MM.1S (cell line): ENCODE data around the gene SLC1A7.

Experiments used
- DNase-seq: peaks from one replicate; pipeline ENCODE4 v3.0.0-alpha.2; 2015
- H2AFZ ChIP-seq: fragments of 300-600 bp; sonication (generic); 2 replicates; pipeline ENCODE4 v1.6.0; 2016; ENCODE audit warnings: antibody characterized with exemption, low read length
- H3F3A ChIP-seq: fragments of 300-600 bp; sonication (generic); 2 replicates; pipeline ENCODE4 v1.6.1; 2016; ENCODE audit warnings: mild to moderate bottlenecking, antibody characterized with exemption, low read length, moderate library complexity, mixed read lengths; ENCODE audit not compliant: insufficient read depth
- H3K27ac ChIP-seq: fragments of 300-600 bp; sonication (generic); 2 replicates; pipeline ENCODE4 v1.5.1; 2016; ENCODE audit warnings: mild to moderate bottlenecking, low read length
- H3K27me3 ChIP-seq: fragments of 300-600 bp; sonication (generic); replicated peaks from 2 replicates; pipeline ENCODE4 v1.6.0; 2016; ENCODE audit warnings: low read length; ENCODE audit not compliant: insufficient read depth
- H3K36me3 ChIP-seq: fragments of 300-600 bp; sonication (generic); replicated peaks from 2 replicates; pipeline ENCODE4 v1.6.1; 2016; ENCODE audit warnings: mild to moderate bottlenecking, low read length, mixed read lengths; ENCODE audit not compliant: insufficient read depth
- H3K4me1 ChIP-seq: fragments of 300-600 bp; sonication (generic); 2 replicates; pipeline ENCODE4 v1.6.1; 2016; ENCODE audit warnings: low read length, mixed read lengths
- H3K4me2 ChIP-seq: fragments of 300-600 bp; sonication (generic); 2 replicates; pipeline ENCODE4 v1.6.0; 2016; ENCODE audit warnings: low read depth, low read length
- H3K4me3 ChIP-seq: fragments of 300-600 bp; sonication (generic); 2 replicates; pipeline ENCODE4 v1.5.1; 2016; ENCODE audit warnings: low read length, mixed read lengths
- H3K79me2 ChIP-seq: fragments of 300-600 bp; sonication (generic); 2 replicates; pipeline ENCODE4 v1.6.1; 2016; ENCODE audit warnings: mixed run types, low read length, mixed read lengths
- H3K9ac ChIP-seq: fragments of 300-600 bp; sonication (generic); 2 replicates; pipeline ENCODE4 v1.6.1; 2016; ENCODE audit warnings: low read length, mixed read lengths
- H3K9me2 ChIP-seq: fragments of 300-600 bp; sonication (generic); replicated peaks from 2 replicates; pipeline ENCODE4 v1.6.1; 2016; ENCODE audit warnings: mild to moderate bottlenecking, low read length, mixed read lengths; ENCODE audit not compliant: insufficient read depth
- H3K9me3 ChIP-seq: fragments of 300-600 bp; sonication (generic); replicated peaks from 2 replicates; pipeline ENCODE4 v1.6.1; 2016; ENCODE audit warnings: mild to moderate bottlenecking, low read length, mixed read lengths; ENCODE audit not compliant: insufficient read depth
- H4K20me1 ChIP-seq: fragments of 300-600 bp; sonication (generic); 2 replicates; pipeline ENCODE4 v1.6.1; 2016; ENCODE audit warnings: mild to moderate bottlenecking, low read length, moderate library complexity, mixed read lengths; ENCODE audit not compliant: insufficient read depth
- CTCF ChIP-seq: fragments of 300-600 bp; sonication (generic); IDR thresholded peaks from 2 replicates; pipeline ENCODE4 v1.5.1; 2016; ENCODE audit warnings: antibody characterized with exemption, low read length, mixed read lengths
- EZH2 ChIP-seq: fragments of 300-600 bp; sonication (generic); optimal IDR thresholded peaks from 2 replicates; pipeline ENCODE3; 2017; ENCODE audit warnings: low read depth, mild to moderate bottlenecking, antibody characterized with exemption, low read length, mixed read lengths
- EZH2phosphoT487 ChIP-seq: fragments of 300-600 bp; sonication (generic); IDR thresholded peaks from 2 replicates; pipeline ENCODE4 v1.6.1; 2018; ENCODE audit warnings: antibody characterized with exemption, low read length

SLC1A7 gene

GRCh38 chr1:53122961-53123413 lies 19.5 kb downstream of the SLC1A7 start:
- no peaks in the 10 kb centered on the region for H3F3A ChIP-seq
- no peaks in the 10 kb centered on the region for H3K79me2 ChIP-seq
- no peaks in the 10 kb centered on the region for H3K9me2 ChIP-seq
- no peak overlapping the region for H3K9ac ChIP-seq
- H3K4me3 ChIP-seq, result no peak overlapping the region
- no peaks in the 10 kb centered on the region for H3K27me3 ChIP-seq
- H3K4me1 ChIP-seq, result no peaks in the 10 kb centered on the region
- TF ChIP-seq EZH2phosphoT487 (no peak), CTCF (no peak)
- no peak for DNase-seq
- H3K27ac ChIP-seq, result no peak overlapping the region
- no peak overlapping the region for H2AFZ ChIP-seq
- no peaks in the 10 kb centered on the region for H4K20me1 ChIP-seq
- H3K9me3 ChIP-seq, result no peaks in the 10 kb centered on the region
- no peak overlapping the region for H3K4me2 ChIP-seq
- no peaks in the 10 kb centered on the region for H3K36me3 ChIP-seq

GRCh38 chr1:53122201-53122885 lies 20.1 kb downstream of the SLC1A7 start:
- Histone ChIP-seq H2AFZ (no peak overlapping the region), H3K27me3 (no peaks in the 10 kb centered on the region), H3K79me2 (no peaks in the 10 kb centered on the region), H3K27ac (no peak overlapping the region), H3K4me3 (no peak overlapping the region), H3K4me2 (no peak overlapping the region), H4K20me1 (no peaks in the 10 kb centered on the region), H3F3A (no peaks in the 10 kb centered on the region), H3K4me1 (no peaks in the 10 kb centered on the region), H3K9me3 (no peaks in the 10 kb centered on the region), H3K9ac (no peak overlapping the region), H3K36me3 (no peaks in the 10 kb centered on the region), H3K9me2 (no peaks in the 10 kb centered on the region)
- no peak for TF ChIP-seq EZH2
- TF ChIP-seq EZH2phosphoT487, result no peak
- no peak for TF ChIP-seq CTCF
- DNase-seq, result no peak

- no peaks in the 10 kb centered on the region for H3K36me3 ChIP-seq
- H3K4me2 ChIP-seq, result no peak overlapping the region
- H3K9me3 ChIP-seq, result no peaks in the 10 kb centered on the region
Measured at GRCh38 chr1:53121319-53122172, 20.9 kb downstream of the SLC1A7 start.

More at GRCh38 chr1:53121319-53122172, 20.9 kb downstream of the SLC1A7 start:
- TF ChIP-seq CTCF (no peak), EZH2 (no peak), EZH2phosphoT487 (no peak)
- Histone ChIP-seq H3K9ac (no peak overlapping the region), H3K27me3 (no peaks in the 10 kb centered on the region), H3F3A (no peaks in the 10 kb centered on the region), H3K4me1 (no peaks in the 10 kb centered on the region), H3K4me3 (no peak overlapping the region), H3K9me2 (no peaks in the 10 kb centered on the region), H3K79me2 (no peaks in the 10 kb centered on the region), H2AFZ (no peak overlapping the region), H3K27ac (no peak overlapping the region), H4K20me1 (no peaks in the 10 kb centered on the region)
- DNase-seq, result no peak
